ENCODE results near the gene PAPSS2.
A peak's percentile ranks its signal among the peaks of the same experiment; 100 is the strongest.

PAPSS2 gene

DNA sequence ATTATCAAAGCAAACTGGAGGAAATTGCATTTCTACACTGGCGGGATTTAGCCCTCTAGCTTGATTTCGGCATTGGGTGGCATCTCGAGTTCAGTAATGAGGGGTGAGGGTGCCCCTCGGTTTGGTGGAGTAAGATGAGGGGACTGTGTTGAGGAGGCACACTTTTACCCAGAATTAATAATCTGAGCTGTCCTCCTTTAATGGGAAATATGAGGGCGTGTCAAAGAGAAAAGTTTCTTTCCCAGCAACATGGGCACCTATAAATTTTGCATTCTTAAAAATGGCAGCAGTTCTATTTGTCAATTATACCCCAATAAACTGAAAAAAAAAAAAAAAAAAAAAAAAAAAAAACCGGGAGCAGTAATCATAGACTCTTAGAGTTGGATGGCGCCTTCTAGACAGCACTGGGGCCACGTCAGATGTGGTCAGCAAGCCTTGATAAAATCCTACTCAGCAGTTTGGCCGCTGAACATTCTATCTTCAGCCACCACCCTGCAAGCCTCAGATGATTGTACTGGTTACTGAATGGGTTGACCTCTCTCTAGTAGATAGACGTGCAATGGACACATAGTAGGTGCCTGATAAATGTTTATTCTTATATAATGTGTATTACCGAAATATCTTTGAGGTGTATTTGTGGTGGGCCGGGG, 931 bp downstream of the PAPSS2 start:
- TF ChIP-seq, protein P1, sequence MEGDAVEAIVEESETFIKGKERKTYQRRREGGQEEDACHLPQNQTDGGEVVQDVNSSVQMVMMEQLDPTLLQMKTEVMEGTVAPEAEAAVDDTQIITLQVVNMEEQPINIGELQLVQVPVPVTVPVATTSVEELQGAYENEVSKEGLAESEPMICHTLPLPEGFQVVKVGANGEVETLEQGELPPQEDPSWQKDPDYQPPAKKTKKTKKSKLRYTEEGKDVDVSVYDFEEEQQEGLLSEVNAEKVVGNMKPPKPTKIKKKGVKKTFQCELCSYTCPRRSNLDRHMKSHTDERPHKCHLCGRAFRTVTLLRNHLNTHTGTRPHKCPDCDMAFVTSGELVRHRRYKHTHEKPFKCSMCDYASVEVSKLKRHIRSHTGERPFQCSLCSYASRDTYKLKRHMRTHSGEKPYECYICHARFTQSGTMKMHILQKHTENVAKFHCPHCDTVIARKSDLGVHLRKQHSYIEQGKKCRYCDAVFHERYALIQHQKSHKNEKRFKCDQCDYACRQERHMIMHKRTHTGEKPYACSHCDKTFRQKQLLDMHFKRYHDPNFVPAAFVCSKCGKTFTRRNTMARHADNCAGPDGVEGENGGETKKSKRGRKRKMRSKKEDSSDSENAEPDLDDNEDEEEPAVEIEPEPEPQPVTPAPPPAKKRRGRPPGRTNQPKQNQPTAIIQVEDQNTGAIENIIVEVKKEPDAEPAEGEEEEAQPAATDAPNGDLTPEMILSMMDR (IDR thresholded peaks at IDR 0.05): no peak
- peak overlapping the region; percentile 61 to 76 for H3K4me3 ChIP-seq (ENCODE audit: low read depth in 1 of 2, low read length in 1 of 2)
- peak overlapping the region; percentile 44 for H3K27ac ChIP-seq
- no peaks in the 10 kb centered on the region for H3K9me3 ChIP-seq
- peaks cover 23 to 24% of the 10 kb centered on the region in 2 experiments for H3K4me1 ChIP-seq (ENCODE audit: control insufficient read depth in 1 of 2, insufficient read depth in 1 of 2, low read depth in 1 of 2, low read length in 1 of 2)
- H3K27me3 ChIP-seq: peaks cover 5% of the 10 kb centered on the region
- H3K36me3 ChIP-seq: no peaks in the 10 kb centered on the region

DNA sequence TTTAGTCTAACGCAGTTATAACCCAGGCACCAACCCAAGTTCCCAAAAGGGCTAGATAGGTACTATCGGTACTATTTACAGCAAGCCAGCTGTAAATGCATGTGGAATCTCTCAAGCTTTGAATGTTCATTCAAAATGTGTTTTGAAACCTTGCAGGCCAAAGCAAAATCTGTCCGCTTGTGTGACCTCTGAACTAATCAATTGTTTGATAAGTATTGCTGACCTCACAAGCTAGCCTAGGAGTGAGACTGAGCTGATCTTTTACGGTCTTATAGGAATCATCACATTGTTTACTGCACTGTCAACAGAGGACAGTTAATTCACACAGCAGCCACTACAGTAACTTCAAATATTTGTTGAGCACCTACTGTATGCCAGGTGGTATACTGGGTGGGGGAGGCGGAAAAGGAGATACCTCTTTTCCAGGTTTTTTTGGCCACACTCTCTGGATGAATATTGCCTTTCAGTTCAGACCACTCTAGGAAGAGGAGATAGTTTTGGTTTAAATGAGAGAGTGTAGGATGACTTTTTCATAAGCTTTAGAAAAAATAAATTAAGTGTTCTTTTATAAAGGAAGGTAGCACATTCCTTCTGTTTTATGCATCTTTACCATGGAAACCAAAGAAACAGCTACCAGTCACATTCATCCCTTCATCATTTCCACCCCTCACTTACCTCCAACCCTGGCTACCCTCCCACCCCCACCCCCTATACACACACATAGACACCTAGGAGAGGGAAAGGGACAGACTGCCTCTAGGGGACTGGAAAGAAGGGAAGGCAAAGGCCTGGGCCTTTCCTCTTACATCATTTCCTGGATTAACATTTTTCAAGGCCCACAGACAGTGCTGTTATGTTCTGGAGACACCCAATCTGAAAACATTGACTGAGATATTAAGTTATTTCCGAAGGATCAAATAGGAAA, 2.4 kb downstream of the PAPSS2 start:
- H3K9me3 ChIP-seq: no peaks in the 10 kb centered on the region
- peaks cover 23 to 24% of the 10 kb centered on the region in 2 experiments for H3K4me1 ChIP-seq (ENCODE audit: control insufficient read depth in 1 of 2, insufficient read depth in 1 of 2, low read depth in 1 of 2, low read length in 1 of 2)
- TF ChIP-seq, protein P1 (IDR thresholded peaks at IDR 0.05): no peak
- no peak overlapping the region for H3K4me3 ChIP-seq (ENCODE audit: low read depth in 1 of 2, low read length in 1 of 2)
- peaks cover 5% of the 10 kb centered on the region for H3K27me3 ChIP-seq
- H3K27ac ChIP-seq: no peak overlapping the region
- H3K36me3 ChIP-seq: no peaks in the 10 kb centered on the region

DNA sequence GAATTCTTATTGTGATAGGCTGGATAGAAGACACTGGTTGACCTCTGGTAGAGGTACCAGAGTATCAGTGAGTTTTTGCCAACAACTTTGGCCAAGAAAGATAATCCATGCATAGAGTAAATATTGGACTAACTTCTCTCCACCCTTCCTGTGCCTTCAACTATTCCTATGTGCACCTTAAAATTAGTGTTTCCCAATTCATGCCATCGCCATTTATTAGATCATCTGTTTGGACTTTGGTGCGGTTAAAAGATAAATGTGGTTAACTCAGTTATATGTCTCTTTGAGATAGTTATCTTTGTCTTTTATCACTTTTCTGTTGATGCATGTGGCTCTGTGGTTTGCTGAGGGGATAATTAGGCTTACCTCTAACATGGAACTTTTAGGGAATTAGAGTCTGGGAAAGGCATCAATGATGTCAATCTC, 4.6 kb downstream of the PAPSS2 start:
- Histone ChIP-seq H3K27me3 (peaks cover 5% of the 10 kb centered on the region), H3K4me1 (ENCODE audit: control insufficient read depth in 1 of 2, insufficient read depth in 1 of 2, low read depth in 1 of 2, low read length in 1 of 2) (peaks cover 12 to 23% of the 10 kb centered on the region in 2 experiments), H3K36me3 (no peaks in the 10 kb centered on the region), H3K4me3 (ENCODE audit: low read depth in 1 of 2, low read length in 1 of 2) (no peak overlapping the region), H3K27ac (no peak overlapping the region), H3K9me3 (no peaks in the 10 kb centered on the region)
- TF ChIP-seq, protein P1 (IDR thresholded peaks at IDR 0.05): no peak

DNA sequence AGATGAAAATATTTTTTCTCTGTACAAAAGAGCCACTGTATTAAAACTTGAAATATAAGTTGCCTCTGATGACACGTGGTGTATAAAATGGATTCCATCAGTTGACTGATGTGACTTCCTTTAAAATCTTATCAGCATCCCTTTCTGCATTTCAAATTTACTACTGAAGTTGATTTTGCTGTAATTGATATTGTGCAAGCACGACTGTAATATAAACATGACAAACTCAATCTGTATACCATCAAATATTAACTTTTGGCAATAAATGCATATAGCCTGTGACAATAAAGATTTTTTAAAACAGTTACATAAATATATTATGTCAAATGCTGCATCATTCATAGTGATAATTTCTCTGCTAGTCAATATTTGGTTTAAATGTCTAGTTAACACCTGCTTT, 7.8 kb downstream of the PAPSS2 start:
- Histone ChIP-seq H3K27ac (no peak overlapping the region), H3K36me3 (no peaks in the 10 kb centered on the region), H3K4me3 (ENCODE audit: low read depth in 1 of 2, low read length in 1 of 2) (no peak overlapping the region), H3K27me3 (no peaks in the 10 kb centered on the region), H3K9me3 (no peaks in the 10 kb centered on the region), H3K4me1 (ENCODE audit: control insufficient read depth in 1 of 2, insufficient read depth in 1 of 2, low read depth in 1 of 2, low read length in 1 of 2) (peaks cover under 1 to 8% of the 10 kb centered on the region in 2 experiments)
- TF ChIP-seq, protein P1 (IDR thresholded peaks at IDR 0.05): no peak

DNA sequence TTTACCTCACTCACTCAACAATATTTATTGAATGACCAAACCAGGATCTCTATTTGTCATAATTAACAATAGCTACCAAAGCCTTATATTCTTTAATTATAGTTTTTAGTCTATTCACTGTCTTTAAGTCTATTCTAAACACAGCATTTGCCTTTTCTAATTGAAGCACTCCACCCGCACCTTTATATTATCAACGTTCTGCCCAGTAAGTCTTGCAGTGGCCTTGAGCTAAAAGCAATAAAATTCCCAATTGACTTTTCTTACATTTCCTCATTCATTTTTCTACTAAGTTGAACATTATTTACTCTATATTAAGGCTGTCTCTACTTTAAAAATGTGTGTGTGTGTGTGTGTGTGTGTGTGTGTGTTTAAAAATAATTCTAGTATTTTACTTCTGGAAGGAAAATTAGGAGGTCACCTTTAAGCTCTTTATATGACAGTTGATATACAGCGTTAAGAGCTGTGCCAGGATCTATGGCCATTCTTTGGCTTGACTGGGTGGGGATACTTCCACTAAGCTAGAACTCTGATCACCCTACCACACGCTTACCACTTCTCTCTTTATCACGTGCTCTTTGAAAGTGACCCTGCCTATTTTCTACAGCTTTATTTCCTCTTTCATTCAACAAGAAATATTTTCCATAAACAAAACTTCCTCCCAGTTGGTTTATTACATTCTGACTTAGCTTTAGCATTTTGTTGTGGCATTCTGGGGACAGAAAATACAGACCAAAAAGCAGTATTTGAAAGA, 8.8 kb downstream of the PAPSS2 start:
- H3K36me3 ChIP-seq: no peaks in the 10 kb centered on the region
- H3K4me3 ChIP-seq (ENCODE audit: low read depth in 1 of 2, low read length in 1 of 2): no peak overlapping the region
- H3K9me3 ChIP-seq: no peaks in the 10 kb centered on the region
- H3K27ac ChIP-seq: no peak overlapping the region
- H3K27me3 ChIP-seq: no peaks in the 10 kb centered on the region
- peaks cover 4 to 13% of the 10 kb centered on the region in 2 experiments for H3K4me1 ChIP-seq (ENCODE audit: control insufficient read depth in 1 of 2, insufficient read depth in 1 of 2, low read depth in 1 of 2, low read length in 1 of 2)
- TF ChIP-seq, protein P1 (IDR thresholded peaks at IDR 0.05): no peak
